Astrocyte of the spinal cord (primary cell): ENCODE data around the gene DOCK4.

ENCODE experiments used
- DNase-seq: peaks from one replicate; pipeline ENCODE4 v3.0.0; 2011; ENCODE audit warnings: low read depth, low spot score
- H3K4me3 ChIP-seq: 2 replicates; pipeline ENCODE4 v1.5.1; 2011; ENCODE audit warnings: low read depth, mild to moderate bottlenecking, low read length, moderate library complexity
- in situ Hi-C: cut with HindIII; loops from 2 replicates; pipeline ENCODE4 v1.10.0; 2017; ENCODE audit warnings: low sequenced_read_pairs
- TF ChIP-seq, protein P1 (sequence below): IDR thresholded peaks from 2 replicates; pipeline ENCODE4 v1.5.1; 2012; ENCODE audit warnings: low read depth, mild to moderate bottlenecking, low read length, inconsistent platforms

DOCK4 gene

DNA sequence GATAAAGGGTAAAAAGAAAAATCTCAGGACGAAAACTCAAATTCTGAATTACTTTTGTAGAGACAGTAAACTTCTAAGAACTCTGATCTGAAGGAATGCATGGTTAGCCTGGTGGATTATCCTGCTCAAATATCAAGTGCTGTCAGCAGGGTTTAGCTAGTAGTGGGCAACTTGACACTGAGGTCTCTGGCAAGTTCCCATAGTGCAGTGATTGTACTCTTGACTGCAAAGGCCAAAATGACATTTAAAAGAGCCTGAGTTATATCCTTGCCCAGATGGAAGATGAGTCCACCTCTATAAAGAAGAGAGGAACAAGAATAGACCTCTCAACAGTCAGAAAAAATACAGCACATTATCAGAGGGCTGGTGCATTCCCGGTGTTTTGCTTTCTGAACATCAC, 339.4 kb downstream of the DOCK4 start:
- no peak for DNase-seq
- in situ Hi-C loops = no loop called here
- TF ChIP-seq, protein P1, sequence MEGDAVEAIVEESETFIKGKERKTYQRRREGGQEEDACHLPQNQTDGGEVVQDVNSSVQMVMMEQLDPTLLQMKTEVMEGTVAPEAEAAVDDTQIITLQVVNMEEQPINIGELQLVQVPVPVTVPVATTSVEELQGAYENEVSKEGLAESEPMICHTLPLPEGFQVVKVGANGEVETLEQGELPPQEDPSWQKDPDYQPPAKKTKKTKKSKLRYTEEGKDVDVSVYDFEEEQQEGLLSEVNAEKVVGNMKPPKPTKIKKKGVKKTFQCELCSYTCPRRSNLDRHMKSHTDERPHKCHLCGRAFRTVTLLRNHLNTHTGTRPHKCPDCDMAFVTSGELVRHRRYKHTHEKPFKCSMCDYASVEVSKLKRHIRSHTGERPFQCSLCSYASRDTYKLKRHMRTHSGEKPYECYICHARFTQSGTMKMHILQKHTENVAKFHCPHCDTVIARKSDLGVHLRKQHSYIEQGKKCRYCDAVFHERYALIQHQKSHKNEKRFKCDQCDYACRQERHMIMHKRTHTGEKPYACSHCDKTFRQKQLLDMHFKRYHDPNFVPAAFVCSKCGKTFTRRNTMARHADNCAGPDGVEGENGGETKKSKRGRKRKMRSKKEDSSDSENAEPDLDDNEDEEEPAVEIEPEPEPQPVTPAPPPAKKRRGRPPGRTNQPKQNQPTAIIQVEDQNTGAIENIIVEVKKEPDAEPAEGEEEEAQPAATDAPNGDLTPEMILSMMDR = no peak
- H3K4me3 ChIP-seq = no peak overlapping the region

DNA sequence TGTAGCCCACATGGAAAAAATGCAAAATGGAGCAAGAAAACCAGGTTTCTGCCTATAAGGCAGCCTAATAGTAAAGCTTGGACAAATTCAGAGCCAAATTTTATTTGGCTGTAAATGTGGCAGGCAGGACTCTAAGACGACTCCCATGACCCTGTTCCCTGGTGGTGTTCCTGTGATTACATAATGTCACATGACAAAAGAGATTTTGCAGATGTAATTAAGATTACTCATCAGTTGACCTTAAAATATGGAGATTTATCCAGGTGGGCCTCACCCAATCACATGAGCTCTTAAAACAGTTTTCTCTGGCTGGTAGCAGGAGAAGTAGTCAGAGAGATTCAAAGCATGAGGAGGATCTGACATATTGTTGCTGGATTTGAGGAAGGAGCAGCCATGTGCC, 340.8 kb downstream of the DOCK4 start:
- TF ChIP-seq, protein P1 = no peak
- no peak overlapping the region for H3K4me3 ChIP-seq
- in situ Hi-C loops = no loop called here
- no peak for DNase-seq

DNA sequence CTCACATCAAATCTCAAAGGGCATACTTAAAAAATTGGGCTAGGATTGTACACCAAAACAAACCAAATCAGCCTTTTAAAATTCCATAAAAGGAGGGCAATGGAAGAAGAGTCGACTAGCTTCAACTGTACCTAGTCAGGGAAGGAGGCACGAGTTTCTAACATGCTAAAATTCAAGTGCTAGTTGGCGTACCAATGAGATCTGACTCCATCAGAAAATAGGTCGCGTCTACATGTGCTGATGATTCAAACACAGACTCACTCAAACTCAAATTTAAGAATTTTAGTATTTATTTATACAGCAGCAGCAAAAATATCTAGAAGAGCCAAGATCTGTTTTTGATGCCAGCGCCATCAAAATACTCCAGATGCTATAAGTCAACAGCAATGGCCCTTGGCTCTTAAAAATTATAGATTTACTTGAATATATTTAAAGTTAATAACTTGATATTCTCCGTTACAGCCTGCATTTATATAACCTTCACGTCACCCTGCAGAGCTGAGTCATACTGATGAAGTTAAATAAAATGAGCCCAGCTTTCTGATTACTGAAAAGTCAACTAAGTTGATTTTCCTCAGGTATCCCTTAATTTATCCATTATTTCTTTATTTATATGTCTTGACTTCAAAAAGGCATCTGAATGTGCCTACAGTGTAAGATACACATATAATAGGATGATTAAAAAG, 341.8 kb downstream of the DOCK4 start:
- peak; percentile 38 for DNase-seq
- no peak overlapping the region for H3K4me3 ChIP-seq
- TF ChIP-seq, protein P1 = no peak
- in situ Hi-C loops = no loop called here

DNA sequence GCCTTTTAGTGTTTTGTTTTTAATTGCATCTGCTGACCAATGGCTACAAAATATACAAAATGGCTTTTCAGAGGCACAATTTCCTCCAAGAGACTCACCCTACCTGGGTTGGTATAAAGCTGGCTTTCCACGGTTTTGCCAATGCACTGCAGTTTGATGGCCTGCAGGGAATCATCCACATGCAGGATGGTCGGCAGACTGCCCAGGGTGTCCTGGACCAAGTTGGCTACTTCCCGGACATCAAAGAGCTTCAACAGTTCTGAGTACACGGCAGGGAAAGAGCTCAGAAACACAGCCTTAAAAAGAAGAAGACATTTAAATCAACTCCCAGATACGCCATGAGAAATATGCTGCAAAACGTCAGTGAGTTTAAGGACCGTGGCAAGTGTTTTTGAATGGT, 342.9 kb downstream of the DOCK4 start:
- no peak overlapping the region for H3K4me3 ChIP-seq
- DNase-seq = no peak
- in situ Hi-C loops = no loop called here
- TF ChIP-seq, protein P1 = no peak

DNA sequence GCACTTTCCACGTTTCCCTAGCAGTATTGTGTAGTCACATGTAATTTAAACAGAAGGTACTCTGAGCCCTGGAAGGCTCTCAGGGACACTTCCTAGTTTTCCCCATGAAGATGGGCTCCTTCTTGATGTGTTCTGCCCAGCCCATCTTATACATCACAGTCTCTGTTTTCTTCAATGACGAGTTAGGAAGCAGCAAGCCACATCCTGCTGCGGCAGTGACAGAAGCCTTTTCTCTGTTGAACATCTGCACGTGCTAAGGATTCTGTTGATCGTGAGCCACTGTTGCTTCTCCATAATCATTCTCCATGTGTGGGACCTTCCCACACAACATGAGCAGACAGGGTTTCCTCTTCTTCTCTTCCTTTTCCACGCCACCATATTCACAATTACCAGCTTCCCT, 346.0 kb downstream of the DOCK4 start:
- in situ Hi-C loops = no loop called here
- DNase-seq = no peak

DNA sequence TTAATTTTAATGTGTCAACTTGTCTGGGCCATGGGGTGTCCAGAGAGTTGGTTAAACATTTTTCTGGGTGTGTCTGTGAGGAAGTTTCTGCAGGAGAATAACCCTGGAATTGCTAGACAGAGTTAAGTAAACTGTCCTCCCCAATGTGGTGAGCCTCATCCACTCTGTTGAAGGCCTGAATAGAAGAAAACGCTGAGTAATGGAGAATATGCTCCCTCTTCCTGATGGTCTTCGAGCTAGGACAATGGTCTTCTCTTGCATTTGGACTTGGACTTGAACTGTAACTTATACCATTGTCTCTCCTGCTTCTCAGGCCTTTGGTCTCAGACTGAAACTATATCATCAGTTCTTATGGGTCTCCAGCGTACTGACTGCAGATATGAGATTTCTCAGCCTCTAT, 347.9 kb downstream of the DOCK4 start:
- TF ChIP-seq, protein P1 = no peak
- in situ Hi-C loops = no loop called here
- no peak overlapping the region for H3K4me3 ChIP-seq
- DNase-seq = no peak

More for the DNA sequence above, 346.0 kb downstream of the DOCK4 start:
- H3K4me3 ChIP-seq = no peak overlapping the region
- TF ChIP-seq, protein P1 = no peak

DNA sequence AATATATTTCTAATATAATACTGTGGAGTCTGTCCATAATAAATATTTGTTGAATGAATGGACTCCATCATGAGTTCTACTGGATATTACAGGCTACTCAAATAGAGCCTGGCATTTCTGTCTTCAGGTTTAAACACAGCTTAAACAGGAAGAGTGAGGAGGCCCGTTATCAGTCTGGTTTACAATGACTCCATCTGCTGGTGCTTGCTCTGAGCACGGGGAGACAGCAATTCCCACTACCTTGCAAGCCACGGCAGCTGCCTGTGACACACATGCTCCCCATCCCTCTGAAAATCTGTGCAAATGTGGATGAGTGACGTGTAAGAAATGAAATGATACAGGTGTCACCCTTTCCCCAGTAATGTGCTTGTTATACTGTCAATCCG, 350.4 kb downstream of the DOCK4 start:
- in situ Hi-C loops = no loop called here
- TF ChIP-seq, protein P1 = peak; percentile 48
- DNase-seq = peak; percentile 39
- H3K4me3 ChIP-seq = no peak overlapping the region
